IPS-NIHi11 (cell line): ENCODE data around the gene MICAL3.
A peak's percentile ranks its signal among the peaks of the same experiment; 100 is the strongest.
"Not testable (repeated sequence)": the region's sequence is repeated elsewhere in the genome, so short reads cannot be mapped to it uniquely, and the experiment has no call there.

Experiments used
- DNase-seq: peaks from one replicate; pipeline ENCODE4 v3.0.0; 2012; ENCODE audit warnings: mixed read lengths, low spot score

MICAL3 gene

DNA sequence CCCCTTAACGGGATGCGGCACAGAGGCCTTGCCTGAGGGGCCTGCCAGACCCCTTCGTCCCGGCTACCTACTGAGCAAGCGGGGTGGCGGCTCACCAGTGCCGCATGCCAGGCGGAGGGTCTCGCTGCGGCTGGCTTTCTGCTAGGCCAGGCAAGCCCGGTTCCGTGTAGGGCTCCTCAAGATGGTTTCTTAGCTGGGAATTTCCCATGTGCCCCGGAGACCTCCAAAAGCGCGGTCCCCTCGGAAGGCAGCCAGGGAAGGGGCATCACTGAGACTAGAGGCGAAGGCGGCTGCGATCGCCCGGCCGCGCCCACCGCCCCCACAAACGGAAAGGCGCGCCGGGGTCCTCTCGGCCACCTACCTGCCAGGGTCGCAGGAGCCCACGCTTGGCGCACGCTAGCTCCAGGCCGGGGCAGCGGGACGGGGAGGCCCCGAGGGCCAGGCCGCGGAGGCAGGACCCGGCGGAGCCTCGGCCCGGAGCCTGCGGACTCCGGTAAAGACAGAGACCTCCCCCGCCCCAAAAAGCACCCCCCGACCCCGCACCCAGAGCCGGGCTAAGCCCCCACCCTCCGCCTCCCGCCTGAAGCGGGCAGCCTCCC, 23.8 kb downstream of the MICAL3 start:
- peak; percentile 42 for DNase-seq

DNA sequence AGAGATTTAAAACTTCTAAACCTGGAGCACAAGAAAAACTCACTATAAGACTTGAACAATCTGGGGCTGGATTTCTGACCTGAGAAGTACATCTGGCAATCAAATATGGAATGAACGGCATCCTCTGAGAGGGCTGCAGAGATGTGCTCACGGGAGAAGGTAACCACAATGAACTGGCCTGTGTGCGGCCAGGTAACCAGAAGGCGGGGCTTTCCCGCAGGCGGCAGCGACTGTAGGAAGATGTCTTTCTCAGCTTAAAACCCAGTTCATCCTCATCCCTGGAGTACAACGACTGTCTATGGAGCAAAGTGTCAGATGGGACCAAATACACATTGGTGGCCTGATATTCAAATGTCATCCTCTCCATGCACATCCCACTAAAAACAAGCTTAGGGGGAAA, 24.5 kb downstream of the MICAL3 start:
- no peak for DNase-seq

GRCh38 chr22:17998913-17999312, 25.4 kb downstream of the MICAL3 start:
- DNase-seq, result no peak

DNA sequence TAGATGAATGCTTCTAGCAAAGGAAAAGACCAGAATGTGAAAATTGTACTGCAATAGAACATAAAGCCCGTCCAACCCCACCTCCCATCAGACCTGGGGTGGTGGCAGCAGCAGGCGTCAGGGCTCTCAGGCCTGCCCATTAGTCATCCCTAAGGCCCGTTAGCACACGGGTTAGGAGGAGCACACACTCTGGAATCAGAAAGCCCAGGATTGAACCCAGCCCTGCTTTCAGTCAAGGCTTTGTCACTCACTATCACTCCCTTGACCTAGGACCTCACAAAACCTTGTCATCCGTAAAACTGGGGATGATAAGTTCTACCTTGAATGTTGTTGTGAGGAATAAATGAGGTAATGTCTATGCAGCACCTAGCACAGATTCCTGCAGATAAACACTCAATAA, 26.9 kb downstream of the MICAL3 start:
- DNase-seq, result no peak

- not testable (repeated sequence) for DNase-seq
These were observed 29.1 kb downstream of the MICAL3 start for GRCh38 chr22:17995256-17995655.

DNA sequence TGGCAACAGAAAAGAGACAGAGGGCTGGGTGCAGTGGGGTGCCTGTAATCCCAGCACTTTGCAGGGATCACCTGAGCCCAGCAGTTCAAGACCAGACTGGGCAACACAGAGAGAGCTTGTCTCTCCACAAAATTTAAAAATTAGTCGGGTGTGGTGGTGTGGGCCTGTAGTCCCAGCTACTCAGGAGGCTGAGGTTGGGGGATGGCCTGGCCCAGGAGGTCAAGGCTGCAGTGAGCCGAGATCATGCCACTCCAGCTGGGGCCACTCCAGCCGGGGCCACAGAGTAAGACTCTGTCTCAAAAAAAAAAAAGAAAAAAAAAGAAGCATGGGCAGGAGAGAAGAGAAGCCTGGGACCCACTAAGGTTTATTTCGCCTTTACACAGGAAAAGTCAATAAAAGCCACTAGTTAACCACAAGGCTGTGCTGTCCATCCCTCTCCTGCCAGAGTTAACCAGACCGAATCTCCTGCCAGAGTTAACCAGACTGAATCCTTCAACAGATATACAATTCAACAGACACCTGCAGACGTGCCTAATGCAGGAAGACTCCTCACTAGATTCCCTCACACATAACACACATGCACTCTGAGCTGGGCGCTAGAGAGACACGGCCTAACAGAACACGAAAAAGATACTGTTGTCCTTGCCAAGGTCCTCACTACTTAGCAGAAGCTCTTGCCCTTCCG, 29.8 kb downstream of the MICAL3 start:
- no peak for DNase-seq

- DNase-seq, result not testable (repeated sequence)
These were observed 31.4 kb downstream of the MICAL3 start for GRCh38 chr22:17992976-17993375.

GRCh38 chr22:17991992-17992391, 32.4 kb downstream of the MICAL3 start:
- not testable (repeated sequence) for DNase-seq

GRCh38 chr22:17990942-17991341, 33.4 kb downstream of the MICAL3 start:
- DNase-seq, result no peak

DNA sequence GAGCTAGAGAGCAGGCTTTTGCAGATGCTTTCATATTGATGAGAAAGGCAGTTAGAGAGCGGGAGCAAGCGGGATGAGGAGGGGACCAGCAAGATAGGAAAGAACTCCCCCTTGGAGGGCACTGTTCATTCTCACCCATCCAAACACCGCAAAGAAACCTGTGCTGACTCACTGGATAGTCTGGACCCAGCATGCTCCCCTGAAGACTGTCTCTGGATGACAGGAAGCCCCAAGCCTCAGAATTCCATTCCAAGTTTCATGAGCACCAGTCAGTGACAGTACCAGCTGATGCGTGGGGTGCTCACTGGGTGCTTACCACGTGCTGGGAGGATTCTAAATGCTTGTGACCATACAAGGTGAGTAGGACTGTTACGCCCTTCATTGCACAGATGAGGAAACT, 34.2 kb downstream of the MICAL3 start:
- DNase-seq, result no peak

GRCh38 chr22:17988800-17989513, 35.4 kb downstream of the MICAL3 start:
- no peak for DNase-seq

DNA sequence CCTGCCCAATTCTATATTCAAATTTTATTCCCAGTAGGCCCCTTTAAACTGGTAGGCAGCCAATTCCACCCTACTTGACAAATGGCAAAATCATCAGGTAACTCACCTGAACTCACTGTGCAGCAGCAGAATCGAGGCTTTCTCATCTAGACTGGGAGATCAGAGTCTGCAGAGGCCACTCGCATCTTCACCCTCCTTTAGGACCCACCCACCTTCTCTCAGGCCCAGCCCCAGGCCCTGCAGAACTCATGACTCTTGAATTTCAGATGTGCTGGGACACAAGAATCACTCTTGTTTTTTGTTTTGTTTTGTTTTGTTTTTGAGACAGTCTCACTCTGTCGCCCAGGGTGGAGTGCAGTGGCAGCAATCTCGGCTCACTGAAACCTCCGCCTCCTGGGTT, 38.8 kb downstream of the MICAL3 start:
- DNase-seq, result no peak

GRCh38 chr22:17985071-17985470, 39.3 kb downstream of the MICAL3 start:
- not testable (repeated sequence) for DNase-seq

- no peak for DNase-seq
These were observed 40.2 kb downstream of the MICAL3 start for GRCh38 chr22:17984114-17984513.

- DNase-seq, result no peak
These were observed 41.7 kb downstream of the MICAL3 start for GRCh38 chr22:17982572-17983141.

GRCh38 chr22:17981497-17981896, 42.9 kb downstream of the MICAL3 start:
- DNase-seq, result no peak

GRCh38 chr22:17980638-17981051, 43.7 kb downstream of the MICAL3 start:
- DNase-seq, result no peak

DNA sequence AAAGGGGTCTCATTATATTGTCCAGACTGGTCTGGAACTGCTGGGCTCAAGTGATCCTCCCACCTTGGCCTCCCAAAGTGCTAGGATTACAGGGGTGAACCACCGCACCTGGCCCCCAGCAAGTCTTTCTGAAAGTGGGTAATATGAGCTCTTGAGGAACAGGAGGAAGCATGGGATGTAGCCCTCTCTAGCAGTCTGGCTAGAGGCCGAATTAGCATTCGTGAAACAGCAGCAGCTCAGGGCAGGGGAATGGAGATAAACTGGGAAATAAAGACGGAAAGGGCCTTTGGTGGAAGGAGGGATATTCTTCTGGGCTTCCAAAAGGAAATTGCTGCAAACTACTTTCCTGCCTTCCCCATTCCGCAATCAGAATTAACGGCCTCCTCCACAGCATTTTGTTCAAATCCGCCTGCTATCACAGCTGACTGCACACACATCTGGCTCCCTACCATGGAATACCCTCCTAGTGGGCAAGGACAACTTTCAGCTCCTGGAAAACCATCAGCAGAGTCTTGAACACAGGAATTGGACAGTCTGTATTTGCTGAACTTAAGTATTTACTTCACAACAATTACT, 44.3 kb downstream of the MICAL3 start:
- DNase-seq, result no peak

DNA sequence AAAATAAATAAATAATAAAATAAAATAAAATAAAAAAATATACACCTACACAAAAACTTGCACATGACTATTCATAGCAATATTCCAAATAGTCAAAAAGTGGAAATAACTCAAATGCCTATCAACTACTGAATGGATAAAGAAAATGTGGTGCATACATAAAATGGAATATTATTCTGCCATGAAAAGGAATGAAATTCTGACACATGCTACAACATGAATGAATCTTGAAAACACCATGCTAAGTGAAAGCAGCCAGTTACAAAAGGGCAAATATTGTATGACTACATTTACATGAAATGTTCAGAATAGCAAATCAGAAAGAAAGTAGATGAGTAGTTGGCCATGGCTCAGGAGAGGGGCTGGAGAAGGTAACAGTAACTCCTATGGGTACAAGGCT, 46.3 kb downstream of the MICAL3 start:
- no peak for DNase-seq

GRCh38 chr22:17977371-17977770, 47.0 kb downstream of the MICAL3 start:
- DNase-seq, result no peak

DNA sequence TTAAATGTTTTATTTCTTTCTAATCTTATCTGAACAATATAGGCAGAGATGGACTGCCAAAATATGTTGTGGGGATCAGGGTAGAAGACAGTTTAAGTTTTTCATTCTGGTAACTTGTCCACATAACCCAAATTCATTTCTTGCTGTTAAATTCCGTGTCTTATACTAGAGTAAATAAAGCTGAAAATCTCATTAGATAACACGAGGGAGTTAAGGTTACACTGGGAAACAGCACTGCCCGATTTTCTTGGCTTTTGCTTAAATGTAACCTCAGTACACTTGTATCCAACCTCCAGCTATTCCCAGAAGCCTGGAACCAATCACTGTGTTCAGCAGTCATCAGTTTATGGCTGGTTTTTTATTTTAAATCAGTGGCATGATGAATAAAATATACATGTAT, 48.2 kb downstream of the MICAL3 start:
- no peak for DNase-seq

DNA sequence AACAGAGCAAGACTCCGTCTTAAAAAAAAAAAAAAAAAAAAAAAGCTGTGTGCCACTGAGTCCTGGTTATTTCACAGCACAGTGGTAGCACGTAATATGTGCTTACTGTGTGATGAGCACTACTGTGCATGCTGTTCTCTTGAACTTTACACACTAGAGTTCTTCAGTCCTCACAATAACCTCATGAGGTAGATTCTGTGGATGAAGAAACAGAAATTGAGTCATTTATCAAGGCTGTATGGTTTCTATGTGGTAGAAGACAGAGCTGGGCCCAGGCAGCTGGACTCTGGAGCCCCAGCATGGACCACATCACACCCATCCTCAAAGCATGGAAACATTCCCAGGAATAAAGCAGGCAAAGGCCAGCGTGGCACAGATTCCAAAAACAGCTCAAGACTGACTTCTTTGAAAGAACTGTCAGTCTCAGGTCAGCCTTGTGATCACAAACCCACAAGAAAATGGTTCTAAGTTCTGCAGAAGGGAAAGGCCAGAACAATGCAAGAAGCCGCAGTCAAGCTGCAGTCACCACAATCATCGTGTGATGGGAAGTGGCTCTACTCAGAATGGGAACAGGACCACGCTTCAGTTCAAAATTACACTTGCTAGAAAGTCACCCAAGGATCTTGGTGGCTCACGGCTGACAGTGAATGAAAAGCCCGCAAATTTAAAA, 49.5 kb downstream of the MICAL3 start:
- no peak for DNase-seq
